HG03066 (cell line): ENCODE results near the gene CRAMP1.

Experiments
- ATAC-seq: cut with Tn5 transposase; IDR thresholded peaks from one replicate; pipeline ENCODE4 v1.9.1; 2021; ENCODE audit warnings: low read depth; ENCODE audit not compliant: unreplicated experiment

CRAMP1 gene, protein sequence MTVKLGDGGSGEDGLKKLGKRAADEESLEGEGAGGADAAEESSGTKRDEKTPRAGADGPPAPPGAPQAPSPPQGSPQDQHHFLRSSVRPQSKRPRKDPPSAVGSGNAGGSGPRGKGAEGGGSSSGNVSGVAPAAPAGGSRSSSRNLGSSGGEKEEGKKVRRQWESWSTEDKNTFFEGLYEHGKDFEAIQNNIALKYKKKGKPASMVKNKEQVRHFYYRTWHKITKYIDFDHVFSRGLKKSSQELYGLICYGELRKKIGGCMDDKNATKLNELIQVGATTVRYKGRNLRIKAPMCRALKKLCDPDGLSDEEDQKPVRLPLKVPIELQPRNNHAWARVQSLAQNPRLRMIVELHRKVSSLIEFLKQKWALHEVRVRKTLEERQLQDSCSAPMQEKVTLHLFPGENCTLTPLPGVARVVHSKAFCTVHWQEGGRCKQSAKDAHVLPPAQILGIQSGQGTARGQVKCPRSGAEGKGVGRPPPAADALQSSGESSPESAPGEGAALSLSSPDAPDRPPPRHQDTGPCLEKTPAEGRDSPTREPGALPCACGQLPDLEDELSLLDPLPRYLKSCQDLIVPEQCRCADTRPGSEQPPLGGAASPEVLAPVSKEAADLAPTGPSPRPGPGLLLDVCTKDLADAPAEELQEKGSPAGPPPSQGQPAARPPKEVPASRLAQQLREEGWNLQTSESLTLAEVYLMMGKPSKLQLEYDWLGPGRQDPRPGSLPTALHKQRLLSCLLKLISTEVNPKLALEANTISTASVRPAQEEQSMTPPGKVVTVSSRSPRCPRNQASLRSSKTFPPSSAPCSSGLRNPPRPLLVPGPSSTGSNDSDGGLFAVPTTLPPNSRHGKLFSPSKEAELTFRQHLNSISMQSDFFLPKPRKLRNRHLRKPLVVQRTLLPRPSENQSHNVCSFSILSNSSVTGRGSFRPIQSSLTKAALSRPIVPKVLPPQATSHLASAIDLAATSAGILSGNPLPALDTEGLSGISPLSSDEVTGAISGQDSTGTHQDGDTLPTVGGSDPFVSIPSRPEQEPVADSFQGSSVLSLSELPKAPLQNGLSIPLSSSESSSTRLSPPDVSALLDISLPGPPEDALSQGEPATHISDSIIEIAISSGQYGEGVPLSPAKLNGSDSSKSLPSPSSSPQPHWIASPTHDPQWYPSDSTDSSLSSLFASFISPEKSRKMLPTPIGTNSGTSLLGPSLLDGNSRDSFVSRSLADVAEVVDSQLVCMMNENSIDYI (N-terminal part only)

DNA sequence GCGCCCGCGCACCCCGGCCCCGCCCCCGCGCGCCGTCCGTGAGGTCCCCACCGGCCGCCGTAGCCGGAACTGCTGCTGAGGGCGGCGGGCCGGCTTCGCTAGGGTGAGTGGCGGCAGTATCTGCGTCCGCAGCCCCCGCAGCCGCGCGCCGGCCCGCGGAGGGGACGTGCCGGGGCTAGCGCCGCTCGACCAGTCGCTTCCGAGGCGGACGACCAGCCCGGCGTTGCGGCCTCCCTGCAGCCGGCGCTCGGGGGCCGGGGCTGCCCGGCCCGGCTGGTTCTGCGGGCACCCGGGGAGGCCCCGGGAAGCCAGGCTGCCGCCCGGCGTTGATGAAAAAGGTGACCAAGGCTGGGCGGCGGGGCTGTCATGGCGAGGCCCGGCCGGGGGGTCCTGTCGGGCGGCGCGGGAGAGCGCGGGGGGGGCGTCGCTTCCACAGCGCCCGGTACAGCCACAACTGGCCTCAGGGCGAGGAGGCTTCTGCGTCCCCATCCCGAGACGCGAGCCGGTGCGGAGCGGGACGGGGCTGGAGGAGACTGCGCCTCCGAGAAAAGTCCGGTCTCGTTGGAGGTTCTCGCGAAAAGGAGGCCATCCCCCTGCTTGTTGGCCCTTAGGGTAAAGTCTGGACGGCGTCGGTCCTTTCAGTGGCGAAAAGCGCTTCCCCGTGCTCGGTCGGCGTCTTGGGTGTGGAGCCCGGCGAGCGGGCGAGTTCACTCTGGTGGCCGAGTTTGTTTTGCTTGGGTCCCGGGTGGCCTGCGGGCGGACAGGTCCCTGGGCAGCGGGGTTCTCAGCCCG lies at the start of gene CRAMP1:
Gene CRAMP1, plus strand, starts transcription at position 41 of the 792 bp plus-strand sequence. CDS start 2,280 bp downstream, outside the sequence.
- ATAC-seq, result peak; percentile 3

DNA sequence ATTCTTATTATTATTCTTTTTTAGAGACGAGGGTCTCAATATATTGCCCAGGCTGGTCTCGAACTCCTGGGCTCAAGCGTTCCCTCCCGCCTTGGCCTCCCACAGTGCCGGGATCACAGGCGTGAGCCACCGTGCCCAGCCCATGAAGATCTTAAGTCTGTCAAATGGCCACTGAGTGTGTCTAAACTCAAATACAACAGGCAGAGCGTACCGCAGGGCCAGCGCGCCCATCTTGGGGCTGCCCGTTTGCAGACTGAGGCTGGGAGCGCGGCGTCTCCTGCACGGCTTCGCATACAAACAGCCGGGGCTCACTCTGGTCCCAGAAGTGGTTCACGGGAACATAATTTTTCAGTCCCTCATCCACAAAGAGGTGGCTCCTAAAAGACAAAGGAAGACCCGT lies 48.4 kb upstream of the CRAMP1 start:
- no peak for ATAC-seq

DNA sequence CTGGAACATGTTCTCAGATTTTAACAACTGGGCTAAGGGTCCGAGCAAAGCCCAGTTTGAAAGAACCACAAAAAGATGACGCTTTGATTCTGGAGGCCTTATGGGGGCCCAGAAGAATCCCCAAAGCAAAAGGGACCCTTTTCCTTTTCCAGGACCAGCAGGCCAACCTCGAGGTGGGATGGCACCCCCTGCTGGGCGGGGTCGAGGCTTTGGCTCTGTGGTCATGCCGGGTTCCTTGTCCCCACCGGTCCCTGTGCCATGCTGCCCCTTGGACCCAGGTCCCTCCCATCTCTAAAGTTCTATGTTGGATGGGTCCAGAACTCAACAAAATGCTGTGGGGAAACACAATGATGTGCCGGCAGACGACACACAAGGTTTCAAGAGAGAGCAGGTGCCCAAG lies 47.8 kb upstream of the CRAMP1 start:
- no peak for ATAC-seq

DNA sequence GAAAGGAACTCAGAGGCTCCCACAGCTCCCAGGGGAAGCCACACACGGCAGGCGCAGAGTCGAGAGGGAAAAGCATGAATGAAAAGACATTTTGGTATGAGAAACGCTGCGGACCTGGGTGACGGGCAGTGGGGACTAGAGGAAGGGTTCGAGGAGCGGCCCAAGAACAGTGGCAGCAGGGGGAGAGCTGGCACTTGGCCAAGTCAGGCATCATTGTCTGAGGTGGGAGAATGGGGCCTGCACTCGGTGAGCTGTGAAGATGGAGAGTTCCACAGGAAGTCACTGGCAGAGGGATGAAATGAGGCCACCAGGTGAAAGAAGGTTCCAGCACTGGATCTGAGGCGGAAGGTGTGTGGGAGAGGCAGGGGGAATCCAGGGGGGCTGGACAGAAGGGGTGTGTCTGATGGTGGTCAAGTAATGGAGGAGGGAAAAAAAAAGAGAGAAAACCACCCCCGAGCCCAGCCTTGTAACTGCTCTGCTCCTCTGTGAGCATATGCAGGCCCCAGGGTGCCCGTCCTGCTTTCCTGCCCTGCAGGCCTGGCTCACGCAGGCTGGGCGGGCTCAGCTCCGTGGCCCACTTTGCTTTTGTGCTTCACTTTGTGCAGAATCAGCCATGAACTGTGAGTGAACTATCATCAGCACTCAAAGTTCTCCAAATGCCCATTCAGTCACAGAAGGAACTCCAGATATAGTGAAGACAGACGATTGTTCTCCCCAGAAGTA lies 46.9 kb upstream of the CRAMP1 start:
- ATAC-seq, result no peak

DNA sequence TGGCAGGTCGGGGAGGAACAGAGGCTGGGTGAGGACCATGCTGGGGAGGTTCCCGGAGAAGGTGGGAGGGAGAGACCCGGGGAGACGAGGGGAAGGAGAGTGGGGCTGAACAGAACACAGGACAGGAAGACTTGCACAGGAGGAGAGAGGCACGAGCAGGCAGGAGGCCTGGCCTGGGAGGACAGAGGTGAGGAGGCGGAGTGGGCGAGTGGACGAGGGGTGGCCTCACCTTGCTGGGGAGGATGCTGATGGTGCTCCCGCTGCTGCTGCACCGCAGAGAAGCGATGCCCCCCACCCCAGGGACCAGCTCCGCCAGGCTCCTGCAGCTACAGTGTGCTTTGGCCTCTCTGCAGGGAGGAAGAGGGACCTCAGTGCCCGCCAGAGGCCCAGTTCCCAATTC lies 44.2 kb upstream of the CRAMP1 start:
- ATAC-seq, result no peak

DNA sequence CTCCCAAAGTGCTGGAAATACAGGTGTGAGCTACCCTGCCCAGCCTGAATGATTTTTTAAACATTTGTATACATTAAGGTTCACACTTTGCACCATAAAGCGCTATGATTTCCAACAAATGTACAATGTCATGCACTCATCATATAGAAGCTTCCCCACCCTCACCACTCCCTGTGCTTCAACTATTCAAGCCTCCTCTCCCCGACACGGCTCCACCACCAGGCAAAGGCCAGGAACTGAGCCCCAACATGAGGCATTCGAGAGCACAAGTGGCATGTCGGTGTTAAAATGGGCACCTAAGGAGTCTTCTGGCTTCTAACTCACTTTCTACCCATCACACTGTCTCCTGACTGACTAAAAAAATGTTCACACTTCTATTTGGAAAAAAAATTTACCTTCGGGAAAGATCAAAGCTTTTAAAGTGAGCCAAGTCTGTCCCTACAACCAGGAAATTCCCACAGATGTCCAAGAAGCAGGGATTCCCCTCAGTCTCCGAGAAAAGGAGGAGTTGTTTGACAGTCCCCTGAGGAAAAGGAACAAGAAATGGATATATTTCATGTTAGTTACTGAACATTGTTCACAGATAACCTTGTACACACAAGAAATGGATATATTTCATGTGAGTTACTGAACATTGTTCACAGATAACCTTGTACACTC lies 41.0 kb upstream of the CRAMP1 start:
- ATAC-seq, result no peak

DNA sequence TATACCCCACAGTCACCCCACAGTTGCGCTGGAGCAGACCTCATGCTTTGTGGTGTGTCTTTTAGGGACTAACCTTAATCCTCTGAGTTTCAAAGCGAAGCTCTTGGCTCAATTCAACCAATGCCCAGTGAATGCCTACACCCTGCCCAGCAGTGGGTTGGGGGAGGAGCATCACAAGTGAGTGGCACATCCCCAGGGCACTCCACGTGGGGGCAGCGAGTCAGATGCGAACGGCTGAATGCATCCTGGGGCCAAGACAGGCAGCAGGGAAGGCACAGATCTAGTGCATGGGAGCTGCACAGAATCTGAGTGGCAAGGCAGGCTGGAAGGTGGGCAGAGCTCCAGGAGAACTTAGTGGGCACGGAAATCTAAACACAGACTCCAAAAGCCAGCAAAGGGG lies 39.5 kb upstream of the CRAMP1 start:
- ATAC-seq, result no peak

DNA sequence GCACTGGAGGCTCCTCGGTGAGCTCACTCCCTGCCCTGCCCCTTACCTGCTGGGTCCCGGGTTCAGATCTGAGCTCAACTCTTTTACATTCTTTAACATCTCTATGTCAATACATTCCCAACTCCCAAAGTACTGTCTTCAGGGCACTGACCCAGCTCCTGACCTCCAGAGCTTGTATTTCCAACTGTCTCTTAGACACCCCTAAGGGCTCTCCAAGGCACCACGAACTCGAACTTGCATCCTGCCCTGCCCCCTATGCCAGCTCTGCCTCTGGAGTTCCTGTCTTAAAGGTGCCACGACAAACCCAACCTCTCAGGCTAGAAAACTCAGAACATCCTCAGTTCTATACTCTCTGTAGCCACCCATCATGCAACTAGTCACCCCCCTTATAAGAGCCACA lies 38.9 kb upstream of the CRAMP1 start:
- ATAC-seq, result no peak

DNA sequence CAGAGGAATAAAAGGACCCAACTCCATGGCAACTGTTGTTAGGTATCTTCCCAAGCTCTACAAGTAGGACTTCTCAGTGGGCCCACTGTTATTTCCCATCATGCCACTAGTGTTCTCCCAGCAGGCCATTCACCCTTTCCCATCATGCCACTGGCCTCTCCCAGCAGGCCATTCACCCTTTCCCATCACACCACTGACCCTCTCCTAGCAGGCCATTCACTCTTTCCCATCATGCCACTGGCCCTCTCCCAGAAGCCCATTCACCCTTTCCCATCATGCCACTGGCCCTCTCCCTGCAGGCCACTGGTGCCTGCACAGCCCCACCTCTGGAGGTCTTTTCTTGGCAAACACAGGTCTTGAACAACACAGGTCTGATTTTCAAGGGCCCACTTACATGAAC lies 36.6 kb upstream of the CRAMP1 start:
- ATAC-seq, result no peak

DNA sequence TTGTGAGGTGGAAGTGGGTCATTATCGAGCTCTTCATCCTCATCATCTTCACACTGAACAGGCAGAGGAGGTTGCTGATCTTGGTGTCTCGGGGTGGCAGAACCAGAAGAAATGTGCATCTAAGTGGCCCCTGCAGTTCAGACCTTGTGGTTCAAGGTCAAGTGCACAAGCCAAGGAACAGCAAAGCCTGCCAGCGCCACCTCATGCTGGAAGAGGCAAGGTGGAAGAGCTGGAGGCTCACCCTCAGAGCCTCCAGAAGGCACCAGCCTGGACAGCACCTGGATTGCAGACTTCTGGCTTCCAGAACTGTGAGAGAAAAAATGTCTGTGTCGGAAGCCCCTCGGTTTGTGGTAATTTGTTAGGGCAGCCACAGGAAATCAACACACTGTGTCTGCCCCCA lies 32.9 kb upstream of the CRAMP1 start:
- ATAC-seq, result no peak

DNA sequence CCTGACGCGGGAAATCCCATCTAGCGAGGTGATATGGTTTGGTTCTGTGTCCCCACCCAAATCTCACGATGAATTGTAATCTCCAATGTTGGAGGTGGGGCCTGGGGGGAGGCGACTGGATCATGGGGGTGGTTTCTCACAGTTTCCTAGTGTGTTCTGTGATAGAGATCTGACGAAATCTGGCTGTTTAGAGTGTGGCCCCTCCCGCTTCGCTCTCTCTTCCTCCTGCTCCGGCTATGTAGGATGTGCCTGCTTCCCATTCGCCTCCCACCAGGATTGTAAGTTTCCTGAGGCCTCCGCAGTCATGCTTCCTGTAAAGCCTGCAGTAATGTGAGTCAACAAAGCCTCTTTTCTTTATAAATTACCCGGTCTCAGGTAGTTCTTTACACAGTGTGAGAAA lies 31.9 kb upstream of the CRAMP1 start:
- ATAC-seq, result no peak

DNA sequence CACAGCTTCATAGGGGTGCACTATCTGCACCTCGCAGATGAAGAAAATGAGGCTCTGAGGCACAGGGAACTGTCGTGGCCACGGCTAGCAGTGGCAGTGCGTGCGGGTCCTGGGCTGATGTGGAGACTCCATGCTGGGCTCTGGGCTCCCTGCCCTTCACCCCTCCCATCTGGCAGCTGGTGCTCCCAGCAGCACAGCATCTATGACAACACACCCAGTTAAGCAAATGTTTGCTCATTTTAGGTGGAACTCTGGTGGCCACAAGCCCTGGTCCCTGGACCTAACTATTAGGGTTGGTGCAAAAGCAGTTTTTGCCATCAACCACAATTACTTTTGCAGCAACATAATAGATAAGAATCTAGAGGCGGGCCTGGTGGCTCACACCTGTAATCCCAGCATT lies 31.2 kb upstream of the CRAMP1 start:
- no peak for ATAC-seq

DNA sequence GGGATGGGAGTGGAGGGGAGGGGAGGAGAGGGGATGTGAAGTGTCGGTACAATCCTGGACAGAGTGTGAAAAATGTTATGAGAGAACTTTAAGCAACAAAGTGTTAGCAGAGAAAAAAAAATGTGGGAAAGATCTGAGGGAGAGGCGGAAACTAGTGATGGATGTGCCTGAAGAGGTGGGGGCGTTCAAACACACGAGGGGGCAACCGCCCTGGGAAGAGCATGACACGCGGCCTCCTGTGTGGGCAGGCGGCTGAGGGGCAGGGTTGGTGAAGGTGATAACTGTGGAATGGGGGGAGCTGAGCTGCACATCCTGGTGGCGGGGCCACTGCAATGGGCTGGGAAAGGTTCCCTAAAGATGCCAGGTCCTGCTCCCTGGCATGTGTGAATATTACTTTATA lies 30.4 kb upstream of the CRAMP1 start:
- ATAC-seq, result no peak

DNA sequence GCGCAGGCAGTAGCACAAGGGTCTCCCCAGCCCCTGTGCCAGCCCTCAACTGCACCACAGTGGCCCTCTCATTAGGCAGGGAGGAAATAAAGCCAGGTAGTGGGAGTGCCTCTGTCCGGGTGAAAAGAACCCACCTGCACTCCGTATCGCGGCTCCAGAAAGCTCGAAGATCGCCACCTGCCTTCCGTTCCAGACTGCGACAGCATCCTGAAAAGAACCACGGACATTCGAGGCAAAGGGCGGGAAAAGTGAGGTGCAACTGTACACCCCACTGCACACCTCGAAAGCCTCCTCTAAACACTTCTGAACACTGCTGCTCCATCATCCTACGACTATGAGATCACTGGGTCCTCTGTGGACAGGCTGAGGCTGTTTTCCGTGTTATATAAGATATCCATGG lies 29.0 kb upstream of the CRAMP1 start:
- no peak for ATAC-seq

DNA sequence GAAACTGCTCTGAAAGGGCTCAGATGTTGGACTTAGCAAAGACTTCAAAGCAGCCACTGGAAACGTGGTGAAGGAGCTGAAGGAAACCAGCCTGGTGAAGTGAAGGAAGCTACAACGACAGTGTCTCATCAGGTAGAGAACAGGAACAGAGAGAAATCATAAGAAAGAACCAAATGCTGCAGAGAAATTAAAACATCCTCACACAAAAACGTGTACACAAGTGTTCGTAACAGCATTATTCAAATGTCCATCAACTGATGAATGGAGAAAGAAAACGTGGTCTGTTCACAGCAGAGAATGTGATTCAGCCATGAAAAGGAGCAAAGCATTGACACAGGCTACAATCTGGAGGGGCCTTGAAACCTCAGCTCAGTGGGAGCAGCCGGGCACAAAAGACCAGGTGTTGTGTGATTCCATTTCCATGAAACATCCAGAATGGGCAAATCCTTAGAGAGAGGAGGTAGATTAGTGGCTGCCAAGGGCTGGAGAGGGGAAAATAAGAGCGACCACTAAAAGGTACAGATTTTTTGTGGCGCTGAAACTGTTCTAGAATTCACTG lies 27.2 kb upstream of the CRAMP1 start:
- no peak for ATAC-seq

DNA sequence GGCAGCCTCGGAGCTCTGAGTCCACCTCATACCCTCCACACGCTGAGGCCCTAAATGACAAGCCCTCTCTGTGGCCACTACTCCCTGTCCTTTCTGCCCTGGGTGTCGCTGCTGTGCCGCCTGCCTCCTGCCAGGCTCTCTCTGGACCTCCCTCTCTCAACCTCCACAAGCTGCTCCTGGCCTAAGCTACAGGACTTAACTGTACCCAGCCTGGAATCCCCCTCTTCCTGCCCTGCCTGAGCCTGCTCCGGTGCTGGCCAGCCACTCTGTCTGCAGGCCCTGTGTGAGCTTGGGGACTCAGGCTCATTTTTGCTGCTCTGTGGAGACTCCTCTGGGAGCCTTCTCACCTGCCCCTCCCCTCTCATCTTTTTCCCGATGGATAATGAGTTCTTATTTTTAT lies 21.8 kb upstream of the CRAMP1 start:
- no peak for ATAC-seq

DNA sequence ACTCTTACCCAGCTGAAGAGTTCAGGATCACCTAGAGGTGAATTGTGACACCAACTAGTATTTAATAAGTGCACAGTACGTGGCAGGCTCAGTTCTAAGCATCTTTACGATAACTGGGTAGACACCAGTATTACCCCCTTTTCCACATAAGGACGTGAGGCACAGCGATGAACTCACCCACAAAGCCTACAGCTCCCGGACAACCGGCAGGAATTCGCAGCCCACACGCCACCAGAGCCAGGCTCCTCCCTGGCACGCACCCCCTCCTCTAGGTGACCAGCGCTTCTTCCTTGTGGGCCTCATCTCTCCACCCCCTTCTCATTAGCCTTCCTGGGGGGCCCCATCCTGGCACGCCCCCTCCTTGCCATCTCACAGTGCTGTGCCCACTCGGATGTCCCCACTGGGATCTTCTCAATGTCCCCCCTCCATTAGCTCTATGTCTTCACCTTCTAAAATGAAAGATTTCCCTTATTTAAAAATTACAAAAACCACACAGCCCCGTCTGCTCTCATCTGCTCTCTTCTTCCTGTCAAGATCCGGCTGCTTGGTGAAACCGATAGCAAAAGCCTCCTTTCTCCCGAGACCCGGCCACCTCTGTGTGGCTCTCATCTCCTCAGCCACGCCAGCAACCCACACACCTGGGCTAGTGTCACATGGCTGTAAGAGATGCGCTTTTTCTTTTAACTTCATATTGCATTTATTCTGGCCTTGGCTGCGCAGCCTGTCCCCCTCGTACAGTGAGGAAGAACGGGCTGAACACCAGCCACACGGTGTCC lies 21.0 kb upstream of the CRAMP1 start:
- ATAC-seq, result no peak

DNA sequence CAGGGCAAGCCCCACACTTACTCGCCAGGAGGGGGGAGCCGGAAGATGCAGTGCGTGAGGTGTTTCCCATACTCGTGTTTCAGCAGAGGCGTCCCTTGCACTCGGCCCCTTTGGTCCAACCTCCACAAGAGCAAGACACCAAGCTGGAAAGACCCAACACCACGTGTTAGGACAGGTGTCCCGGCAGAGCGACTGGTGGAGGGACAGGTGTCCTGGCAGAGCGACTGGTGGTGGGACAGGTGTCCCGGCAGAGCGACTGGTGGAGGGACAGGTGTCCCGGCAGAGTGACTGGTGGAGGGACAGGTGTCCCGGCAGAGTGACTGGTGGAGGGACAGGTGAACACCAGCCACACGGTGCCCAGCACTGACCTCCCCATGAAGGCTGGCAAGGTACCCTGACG lies 19.7 kb upstream of the CRAMP1 start:
- no peak for ATAC-seq
